Fibroblast of skin of left quadriceps (primary cell): ENCODE results near the gene KCTD13.
"Not testable (repeated sequence)": the region's sequence is repeated elsewhere in the genome, so short reads cannot be mapped to it uniquely, and the experiment has no call there.

Experiments
- DNase-seq, 2 experiments: peaks; one replicate each; pipeline ENCODE4 v3.0.0-alpha.2; 2013; ENCODE audit warnings: low read depth in 2 of 2

The KCTD13 gene, protein sequence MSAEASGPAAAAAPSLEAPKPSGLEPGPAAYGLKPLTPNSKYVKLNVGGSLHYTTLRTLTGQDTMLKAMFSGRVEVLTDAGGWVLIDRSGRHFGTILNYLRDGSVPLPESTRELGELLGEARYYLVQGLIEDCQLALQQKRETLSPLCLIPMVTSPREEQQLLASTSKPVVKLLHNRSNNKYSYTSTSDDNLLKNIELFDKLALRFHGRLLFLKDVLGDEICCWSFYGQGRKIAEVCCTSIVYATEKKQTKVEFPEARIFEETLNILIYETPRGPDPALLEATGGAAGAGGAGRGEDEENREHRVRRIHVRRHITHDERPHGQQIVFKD

DNA sequence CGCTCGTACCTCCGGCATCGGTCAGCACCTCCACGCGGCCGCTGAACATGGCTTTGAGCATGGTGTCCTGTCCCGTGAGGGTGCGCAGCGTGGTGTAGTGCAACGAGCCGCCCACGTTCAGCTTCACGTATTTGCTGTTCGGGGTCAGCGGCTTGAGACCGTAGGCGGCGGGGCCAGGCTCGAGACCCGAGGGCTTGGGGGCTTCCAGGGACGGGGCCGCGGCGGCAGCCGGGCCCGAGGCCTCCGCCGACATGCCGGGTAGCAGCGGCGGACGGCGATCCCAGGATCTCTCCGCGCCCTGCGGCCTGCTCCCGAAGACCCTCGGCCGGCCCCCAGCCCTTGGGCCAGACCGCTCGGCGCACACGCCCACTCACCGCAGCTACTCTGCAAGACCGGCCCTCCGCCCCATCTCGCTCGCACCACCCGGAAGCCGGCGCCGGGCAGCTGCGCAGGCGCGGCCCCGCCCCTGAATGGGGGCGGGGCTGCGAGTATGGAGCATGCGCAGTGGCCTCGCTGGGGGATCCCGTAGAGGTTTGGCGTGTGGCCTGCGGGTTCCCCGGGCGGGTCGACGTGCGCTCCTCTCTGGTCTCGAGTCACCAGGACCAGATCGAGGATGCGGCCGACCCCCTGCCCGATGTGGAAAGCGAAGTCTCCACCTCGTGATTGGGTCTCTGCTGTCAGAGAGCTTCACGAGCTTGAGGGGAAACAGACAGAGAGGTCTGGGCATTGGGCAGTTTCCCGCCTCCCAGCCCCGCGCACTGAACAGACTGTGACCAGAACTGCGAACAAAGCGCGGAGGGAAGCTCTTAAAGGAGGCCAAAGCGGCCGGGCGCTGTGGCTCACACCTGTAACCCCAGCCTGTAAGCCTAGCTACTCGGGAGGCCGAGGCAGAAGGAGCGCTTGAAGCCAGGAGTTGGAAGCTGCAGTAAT lies at the start of gene KCTD13:
TSS of gene KCTD13 (minus strand) at position 446 of the 930 bp plus-strand sequence. CDS start at position 253, 193 bp downstream.
- DNase-seq: peak; percentile 60 to 69

DNA sequence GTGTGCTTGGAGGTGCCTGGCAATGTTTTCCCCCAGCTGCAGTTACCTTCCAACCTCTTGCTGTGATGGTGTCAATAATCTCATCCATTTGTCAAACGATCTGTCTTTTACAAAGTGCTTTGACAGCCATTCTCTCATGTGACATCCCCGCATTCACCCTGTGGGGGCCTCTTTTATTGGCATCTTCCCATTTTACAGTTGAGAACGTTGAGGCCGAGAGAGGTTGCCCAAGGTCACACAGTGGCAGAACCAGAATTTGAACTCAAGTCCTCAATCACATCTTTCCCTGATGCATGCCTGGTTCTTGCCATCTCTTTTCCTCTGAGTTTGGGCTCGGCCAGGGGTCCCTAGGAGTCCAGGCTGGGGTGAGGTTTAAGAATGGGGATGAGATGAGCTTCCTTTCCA lies 49.1 kb upstream of the KCTD13 start:
- no peak for DNase-seq

DNA sequence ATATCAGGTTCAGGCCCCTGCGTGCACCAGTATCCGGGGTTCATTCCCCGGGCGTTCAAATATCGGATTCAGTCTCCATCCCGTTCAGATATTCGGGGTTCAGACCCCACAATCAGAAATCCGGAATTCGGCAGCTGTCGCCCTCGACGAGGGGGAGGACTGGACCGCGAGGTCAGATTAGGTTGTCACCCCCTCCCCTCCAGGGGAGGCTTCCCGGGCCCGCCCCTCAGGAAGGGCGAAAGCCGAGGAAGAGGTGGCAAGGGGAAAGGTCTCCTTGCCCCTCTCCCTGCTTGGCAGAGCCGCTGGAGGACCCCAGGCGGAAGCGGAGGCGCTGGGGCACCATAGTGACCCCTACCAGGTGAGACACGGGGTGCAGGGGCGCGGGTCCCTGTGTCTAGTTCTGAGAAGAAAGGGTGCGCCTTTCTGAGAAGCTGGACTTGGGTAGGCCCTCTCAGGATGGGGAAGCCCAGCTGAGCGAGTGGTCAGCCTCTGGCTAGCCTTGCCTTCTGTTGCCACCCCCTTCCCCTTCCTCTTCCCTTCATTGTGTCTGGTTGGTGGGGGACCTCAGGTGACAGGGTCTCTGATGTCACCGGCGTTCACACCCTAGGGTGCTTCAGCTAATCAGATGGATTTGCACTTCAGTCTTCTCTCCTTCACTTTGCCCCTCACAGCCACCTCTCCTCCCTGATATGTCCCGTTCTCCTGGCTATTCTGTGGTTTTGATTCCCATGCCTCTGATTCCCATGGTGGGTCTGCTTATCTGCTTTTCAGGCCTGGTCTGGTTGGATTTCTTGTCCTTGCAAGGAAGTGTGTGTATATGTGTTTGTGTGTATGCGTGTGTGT lies 48.5 kb upstream of the KCTD13 start:
- DNase-seq: no peak

DNA sequence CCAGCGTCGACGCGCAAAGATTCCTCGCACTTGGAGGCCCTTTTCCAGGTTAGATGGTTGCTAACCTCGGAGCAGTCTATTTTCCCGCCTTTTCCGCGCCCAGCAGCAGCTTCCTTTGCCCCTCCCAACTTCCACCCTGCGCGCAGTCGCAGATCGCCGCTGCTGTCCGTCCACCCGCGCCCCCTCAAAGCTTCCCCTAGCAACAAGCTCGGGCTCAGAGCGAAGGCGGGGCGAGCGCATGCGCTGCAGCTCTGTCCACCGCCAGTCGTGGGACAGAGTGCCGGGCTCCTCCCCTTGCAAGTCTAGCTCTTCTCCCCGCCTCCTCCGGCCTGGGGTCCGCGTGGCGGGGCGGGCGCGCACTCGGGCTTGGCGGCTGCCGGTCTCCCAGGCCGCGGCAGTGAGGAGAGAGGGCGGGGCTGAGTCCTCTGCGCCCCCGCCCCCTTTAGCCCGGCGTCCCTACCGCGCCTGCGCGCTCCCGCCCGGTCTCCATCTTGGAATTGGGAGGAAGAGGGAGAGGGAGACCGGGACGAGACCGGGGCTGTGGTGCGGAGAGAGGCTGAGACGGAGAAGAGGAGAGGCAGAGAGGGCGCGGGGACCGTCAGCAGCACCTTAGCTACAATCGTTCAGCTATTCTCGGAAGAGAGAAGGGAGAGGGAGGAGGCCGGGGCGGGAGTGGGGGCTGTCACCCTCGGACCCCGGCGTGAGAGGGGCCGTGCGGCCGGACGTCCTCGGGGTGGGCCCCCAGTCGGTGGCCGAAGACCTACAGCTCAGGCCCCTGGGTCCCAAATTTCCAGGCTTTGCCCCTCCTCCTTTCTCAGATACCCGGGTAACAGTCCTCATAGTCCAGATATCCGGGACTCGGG lies 47.6 kb upstream of the KCTD13 start, which contains the start of gene TAOK2:
TSS of gene TAOK2 (plus strand) at position 485 of the 863 bp plus-strand sequence. CDS start 3,905 bp downstream, outside the sequence.
- DNase-seq: peak; percentile 98 to 99

DNA sequence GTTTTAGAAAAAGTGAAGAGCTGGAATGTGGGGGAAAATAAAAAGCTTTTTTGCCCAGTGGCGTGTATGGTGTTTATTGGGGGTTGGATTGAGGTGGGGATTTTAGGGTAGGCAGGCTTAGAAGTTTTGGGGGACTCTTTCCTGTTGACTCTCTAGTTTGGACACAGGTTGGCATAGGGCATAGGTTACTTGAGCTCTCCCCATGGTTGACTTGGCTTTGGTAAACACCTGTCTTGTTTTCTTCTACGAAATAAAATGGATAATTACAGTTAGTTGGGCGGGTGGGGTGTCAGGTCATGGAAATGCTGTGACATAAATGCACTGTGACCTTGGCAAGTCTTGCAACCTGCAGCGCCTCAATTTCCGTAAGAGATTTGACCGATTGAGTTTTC lies 47.0 kb upstream of the KCTD13 start:
- DNase-seq: no peak

DNA sequence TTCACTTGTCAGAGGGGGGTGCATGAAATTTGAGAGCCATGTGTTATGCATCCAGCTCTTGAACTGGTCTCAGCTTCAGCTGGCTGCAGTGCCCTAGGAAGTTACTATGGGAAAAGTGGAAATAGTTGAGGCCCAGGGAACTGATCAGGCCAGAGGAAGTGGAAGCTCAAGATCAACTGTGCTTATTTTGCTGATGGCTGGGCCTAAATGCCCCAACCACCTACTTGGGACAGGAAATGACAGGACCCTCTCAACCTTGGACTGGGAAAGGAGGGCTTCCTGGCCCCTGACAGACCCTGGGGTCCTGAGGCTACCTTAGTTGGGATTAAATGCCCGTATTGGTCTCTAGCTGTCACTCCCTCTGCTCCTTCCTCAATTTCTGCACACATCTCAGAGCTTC lies 46.5 kb upstream of the KCTD13 start:
- no peak for DNase-seq

DNA sequence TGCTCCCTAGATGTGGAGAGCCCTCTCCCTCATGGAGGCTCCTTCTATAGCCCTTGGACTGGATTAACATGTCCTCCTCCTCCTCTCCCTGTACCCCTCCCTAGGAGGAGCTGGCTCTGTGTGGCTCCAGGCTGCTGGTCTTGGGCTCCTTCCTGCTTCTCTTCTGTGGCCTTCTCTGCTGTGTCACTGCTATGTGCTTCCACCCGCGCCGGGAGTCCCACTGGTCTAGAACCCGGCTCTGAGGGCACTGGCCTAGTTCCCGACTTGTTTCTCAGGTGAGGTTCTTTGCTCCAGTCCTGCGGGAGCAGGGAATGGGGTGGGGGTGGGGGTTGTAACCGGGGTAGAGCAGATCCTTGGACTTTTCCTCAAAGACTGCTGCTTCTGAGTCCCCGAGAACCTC lies 45.3 kb upstream of the KCTD13 start:
- no peak for DNase-seq

DNA sequence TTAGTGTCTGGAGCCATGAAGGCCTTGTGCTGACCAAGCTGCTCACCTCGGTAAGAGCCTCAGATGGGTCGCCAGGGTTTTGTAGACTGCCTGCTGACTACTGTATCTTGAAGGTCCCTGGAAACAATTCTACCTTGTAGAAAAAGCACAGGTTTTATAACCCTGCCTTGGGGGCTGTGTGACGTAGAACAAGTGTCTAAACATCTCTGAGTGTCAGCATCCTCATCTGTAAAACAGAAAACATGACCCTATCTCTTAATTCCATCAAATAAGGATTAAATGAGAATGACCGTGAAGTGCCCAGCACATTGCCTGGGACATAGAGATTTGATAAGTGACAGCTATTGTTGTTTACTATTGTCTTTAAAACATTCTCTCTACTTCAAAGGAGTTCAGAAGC lies 42.2 kb upstream of the KCTD13 start:
- DNase-seq: no peak

DNA sequence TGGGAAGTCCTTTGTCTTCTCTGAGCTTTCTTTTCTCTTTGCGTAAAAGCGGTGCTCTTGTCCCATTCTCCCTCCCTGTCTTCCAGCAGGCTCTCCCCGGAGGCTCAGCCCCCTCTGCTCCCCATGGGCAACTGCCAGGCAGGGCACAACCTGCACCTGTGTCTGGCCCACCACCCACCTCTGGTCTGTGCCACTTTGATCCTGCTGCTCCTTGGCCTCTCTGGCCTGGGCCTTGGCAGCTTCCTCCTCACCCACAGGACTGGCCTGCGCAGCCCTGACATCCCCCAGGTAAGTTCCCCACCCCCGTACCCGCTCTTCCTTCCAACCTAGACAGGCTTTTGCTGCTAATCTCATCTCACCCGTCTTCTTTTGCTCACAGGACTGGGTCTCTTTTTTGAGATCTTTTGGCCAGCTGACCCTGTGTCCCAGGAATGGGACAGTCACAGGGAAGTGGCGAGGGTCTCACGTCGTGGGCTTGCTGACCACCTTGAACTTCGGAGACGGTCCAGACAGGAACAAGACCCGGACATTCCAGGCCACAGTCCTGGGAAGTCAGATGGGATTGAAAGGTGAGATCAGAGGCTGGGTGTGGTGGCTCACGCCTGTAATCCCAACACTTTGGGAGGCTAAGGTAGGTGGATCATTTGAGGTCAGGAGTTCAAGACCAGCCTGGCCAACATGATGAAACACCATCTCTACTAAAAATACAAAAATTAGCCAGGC lies 37.2 kb upstream of the KCTD13 start:
- no peak for DNase-seq

DNA sequence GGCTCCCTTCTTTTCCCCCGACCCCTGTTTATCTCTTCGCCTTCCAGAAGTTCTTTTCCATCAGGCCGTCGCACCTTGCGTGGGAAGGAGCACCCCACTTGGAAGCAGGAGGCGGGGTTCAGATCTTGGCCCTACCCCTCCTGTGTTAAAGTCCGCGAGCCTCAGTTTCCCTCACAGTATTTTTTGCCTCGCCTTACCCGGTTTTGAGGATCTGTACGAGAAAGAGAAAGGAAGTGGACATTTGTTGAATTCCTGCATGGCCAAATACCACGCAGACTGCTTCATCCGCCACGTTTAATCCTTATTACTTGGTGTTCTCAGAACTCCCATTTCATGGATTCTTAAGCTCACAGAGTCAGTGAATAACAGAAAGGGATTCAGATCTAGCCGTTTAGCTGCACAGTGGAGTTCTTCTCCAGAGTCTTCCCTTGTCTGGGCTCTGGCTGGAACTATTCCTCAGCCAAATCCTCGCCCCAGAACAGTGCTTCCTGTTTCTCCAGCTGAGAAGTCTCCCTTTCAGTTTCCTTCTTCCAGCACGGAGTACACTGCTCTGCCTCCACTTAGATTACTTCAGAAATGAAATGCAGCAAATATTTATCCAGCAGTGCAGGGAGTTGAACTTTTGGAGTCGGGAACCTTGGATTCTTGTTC lies 36.4 kb upstream of the KCTD13 start:
- no peak for DNase-seq

DNA sequence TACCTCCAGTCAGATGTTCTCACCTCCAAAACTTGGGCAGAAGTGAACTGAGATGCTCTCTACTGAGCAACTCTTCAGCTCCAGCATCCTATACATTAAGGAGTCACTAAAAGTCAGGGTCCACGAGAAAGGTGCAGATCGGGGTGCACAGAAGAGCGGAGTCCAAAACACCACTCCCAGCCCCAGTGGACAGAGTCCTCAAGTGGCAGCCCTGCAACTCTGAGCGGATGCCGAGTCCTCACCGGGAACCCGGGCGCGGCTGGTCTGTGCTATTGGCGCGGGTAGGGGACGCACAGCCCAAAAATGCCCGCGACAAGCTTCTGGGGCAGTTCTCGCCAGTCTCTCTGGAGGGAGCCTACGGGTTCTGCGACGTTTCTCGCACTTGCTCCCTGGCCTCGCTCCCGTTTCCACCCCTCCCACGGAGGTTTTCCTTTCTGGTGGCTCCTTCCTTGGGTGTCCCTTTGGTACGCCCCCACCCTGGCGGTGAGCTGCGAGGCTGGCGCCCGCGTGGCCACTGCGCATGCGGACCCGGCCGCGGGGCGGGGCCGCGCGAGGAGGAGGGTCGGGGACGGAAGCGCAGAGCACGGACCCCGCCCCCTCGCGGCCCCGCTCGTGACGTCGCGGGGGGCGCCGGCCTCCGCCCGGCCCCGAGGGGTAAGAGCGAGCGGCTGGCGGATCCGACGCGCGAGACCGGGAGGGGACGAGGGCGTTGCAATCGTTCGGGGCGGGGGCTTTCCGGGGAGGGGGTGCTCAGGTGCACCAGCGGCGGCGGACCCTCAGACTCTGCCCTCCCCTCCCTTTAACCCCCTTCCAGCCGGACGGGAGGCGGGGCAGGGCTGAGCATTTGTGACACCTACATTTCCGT lies 35.7 kb upstream of the KCTD13 start, which contains the start of gene TMEM219:
TSS of gene TMEM219 (plus strand) at position 601 of the 865 bp plus-strand sequence. CDS start 1,065 bp downstream, outside the sequence.
- DNase-seq: peak; percentile 79 to 81

DNA sequence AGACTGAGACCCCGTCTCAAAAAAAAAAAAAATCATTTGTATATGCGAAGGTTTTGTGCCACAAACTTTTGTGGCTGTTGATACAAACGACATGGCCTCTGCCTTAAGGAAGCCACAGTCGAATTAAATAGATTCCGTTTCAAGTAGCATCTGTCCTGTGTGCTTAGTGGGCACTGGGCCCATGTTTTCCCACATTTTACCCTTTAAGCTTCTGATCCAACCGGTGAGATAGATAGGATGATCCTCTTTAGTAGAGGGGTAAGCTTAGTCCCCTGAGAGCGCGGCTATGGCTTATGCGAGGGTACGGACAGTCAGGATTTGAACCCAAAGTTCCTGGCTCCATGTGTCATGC lies 35.1 kb upstream of the KCTD13 start:
- DNase-seq: no peak

DNA sequence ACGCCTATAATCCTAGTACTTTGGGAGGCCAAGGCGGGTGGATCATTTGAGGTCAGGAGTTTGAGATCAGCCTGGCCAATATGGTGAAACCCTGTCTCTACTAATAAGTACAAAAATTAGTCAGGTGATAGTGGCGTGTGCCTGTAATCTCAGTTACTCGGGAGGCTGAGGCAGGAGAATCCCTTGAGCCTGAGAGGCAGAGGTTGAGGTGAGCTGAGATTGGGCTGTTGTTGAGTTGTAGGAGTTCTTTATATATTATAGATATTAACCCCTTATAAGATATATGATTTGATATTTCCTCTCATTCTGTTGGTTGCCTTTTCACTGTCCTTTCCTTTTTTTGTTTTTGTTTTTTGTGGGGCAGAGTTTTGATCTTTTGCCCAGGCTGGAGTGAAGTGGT lies 33.8 kb upstream of the KCTD13 start:
- not testable (repeated sequence) for DNase-seq

DNA sequence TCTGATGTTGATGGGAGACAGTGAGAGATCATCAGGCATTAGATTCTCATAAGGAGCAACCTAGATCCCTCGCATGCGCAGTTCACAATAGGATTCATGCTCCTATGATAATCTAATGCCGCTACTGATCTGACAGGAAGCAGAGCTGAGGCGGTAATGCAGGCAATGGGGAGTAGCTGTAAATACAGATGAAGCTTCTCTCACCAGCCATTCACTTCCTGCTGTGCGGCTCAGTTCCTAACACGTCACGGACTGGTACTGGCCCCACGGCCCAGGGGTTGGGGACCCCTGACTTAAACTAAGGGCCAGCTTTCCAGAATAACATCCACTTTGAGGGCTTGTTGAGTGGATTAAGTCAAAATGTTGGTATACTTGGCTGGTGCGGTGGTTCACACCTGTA lies 33.3 kb upstream of the KCTD13 start:
- no peak for DNase-seq

DNA sequence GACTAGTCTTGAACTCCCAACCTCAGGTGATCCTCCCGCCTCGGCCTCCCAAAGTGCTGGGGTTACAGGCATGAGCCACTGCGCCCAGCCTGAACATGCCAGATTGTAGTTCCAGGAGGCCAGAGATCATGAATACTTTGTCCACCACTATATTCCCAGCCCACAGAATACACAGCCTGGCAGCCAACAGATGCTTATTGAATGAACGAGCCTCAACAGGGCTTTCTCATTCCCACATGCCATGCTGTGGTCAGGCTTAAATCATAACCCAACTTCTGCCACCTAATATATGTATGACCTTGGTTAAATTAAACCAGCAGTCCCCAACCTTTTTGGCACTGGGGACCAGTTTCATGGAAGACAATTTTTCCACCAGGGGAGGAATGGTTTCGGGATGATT lies 32.7 kb upstream of the KCTD13 start:
- no peak for DNase-seq

DNA sequence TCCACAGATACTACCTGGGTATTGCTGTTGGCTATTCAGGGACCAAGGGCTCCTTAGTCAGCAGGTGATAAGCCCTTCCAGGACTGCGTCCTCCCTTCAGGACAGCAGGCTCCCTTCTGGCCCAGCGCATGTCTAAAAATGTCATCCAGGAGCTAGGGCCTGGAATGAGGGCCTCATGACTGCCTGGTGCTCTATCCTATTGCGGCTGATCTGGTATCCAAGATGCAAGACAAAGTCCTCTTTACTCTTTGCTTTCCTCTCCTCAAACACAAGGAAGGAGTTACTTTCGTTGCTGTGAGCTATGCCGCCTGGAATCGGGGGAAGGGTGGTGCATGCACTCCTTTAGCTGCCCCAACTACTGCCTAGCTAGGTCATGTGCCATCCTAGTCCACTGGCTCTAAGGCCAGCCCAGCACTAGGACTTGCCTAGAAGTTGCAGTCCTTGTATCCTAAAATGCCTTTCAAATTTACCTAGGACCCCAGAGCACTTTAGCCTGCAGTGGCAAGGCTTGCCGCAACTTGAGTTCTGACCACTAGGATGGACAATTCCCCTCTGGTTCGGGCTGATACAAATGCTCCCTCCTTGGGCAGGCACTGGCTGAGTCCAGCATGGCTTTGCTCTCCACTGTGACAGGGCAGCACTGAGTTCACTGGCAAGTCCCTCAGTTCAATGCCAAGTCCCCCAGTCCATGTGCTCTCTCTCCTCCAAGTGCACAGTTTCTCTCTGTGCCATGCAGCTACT lies 25.8 kb upstream of the KCTD13 start:
- DNase-seq: no peak

DNA sequence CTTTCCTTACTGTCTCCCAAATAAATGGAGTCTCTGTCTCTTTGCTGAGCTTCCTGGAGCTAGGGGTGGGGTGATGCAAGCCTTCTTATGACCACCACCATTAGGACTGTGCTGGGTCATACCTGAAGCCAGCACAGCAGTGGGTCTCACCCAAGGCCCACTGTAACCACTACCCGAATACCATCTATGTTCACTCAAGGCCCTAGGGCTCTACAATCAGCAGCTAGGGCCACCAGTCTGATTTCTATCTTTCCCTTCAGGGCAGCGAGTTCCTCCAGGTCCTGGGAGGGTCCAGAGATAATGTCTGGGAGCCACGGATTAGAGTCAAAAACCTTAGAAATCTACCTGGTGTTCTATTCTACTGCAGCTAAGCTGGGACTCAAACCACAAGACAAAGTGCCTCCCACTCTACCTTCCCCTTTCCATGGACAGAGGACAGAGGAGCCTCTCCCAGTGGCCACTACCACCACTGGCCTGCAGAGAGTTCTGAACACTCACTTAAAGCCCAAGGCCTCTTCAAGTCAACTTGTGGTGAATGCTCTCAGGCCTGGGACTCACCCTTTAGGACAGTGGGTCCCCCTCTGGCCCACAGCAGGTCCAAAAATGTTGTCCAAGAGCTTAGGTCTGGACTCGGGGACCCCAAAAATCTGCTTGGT lies 24.9 kb upstream of the KCTD13 start:
- no peak for DNase-seq
